AML-193 (cell line): Measurements from ENCODE around the gene RBFOX2.

ENCODE experiments used
- DNase-seq, 2 experiments: peaks; one replicate each; lab custom pipeline; 2025; lab: John Stamatoyannopoulos, UW

RBFOX2 gene

DNA sequence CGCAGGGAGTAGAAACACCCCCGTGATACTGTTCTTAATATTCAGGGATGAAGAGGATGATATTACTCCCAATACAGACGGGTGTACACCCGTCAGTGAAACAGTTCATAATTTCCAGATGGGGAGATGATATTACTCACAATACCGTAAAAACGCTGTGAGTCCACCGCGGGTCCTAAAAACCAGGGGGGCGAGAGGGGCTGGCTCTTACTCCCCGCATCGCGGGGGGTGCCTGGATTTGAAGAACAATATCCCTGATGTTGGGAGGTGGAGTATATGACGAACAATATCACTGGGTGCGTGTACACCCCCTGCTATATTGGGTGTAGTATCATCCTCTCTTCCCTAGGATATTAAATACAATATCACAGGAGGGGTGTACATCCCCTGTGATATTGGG lies 331.5 kb downstream of the RBFOX2 start:
- no peak for DNase-seq

DNA sequence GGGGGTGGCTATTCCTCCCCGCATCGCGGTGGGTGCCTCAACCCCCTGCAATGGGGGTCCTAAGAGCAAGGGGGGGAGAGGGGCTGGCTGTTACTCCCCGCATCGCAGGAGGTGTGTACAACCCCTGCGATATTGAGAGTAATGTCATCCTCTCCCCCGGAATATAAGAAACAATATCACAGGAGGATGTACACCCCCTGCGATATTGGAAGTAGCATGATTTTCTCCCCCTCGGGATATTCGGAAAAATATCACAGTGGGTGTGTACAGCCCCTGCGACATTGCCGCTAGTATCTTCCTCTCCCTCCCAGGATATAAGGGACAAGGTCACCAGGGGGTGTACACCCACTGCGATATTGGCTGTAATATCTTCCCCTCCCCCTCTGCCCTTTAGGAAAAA lies 333.4 kb downstream of the RBFOX2 start:
- no peak for DNase-seq

DNA sequence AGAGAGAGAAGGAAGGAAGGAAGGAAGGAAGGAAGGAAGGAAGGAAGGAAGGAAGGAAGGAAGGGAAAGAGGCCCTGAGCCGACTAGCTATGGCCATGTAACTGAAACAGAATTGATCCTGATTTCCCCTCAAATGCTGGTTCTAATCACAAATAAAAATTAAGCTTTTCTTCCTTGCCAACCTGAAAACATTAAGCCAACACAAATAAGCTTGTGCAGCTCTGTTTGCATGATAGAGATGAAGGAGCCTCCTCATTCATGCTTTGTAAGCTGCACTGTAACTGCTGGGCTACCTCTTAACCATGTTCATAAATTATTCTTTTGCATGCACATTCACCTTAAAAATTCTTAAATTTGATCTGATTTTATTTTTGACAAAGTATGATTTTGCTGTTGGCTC lies 338.6 kb downstream of the RBFOX2 start:
- no peak for DNase-seq

DNA sequence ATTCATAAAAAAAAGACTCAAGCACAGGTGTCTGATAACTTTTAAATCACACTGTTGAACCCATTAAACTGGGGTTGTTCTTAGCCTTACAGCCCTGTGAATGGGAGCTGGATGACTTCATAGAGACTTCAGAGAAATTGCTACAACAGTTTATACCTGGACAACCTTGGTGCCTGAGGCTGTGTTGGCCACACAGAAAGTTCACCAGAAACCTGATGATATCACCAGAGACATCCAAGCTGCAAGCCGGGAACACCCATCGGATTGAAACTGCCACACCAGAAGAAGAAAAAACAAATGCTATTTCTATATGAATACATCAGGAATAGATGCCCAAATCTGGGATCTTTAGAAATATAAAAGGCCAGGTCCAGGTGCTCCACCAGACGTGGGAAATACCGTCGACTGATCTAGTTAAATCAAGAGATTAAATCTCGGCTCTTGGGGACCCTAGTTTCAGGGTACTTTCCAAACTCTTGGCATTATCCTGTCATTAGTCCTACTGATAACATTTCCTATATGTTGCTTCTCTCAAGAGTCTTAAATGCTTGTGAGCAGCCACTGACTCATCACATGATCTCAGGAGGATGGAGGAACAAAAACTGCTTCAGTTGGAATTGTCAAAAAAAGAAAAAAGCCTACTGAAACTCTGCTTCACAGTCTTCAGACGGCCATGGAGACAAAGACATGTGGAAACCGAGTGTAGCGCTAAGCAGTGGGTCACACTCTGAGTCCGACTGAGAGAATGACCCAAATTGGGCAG lies 339.5 kb downstream of the RBFOX2 start:
- no peak for DNase-seq
